Endothelial cell (in vitro differentiated cells): Measurements from ENCODE around the gene TUBG2. TPM values are rescaled to one million over a fixed set of nuclear protein-coding genes. Genes with fewer than 3 reads are reported as not detected.

Experiments
- DNase-seq: peaks from one replicate; pipeline ENCODE4 v3.0.0; 2021; ENCODE audit warnings: low spot score
- H3K27ac Mint-ChIP-seq: one replicate; pipeline ENCODE4 v1.8.0; 2021; ENCODE audit warnings: mixed read lengths, inconsistent platforms; ENCODE audit not compliant: unreplicated experiment
- H3K27me3 Mint-ChIP-seq: one replicate; pipeline ENCODE4 v1.8.0; 2021; ENCODE audit warnings: mild to moderate bottlenecking, moderate library complexity, mixed read lengths, inconsistent platforms; ENCODE audit not compliant: unreplicated experiment
- H3K36me3 Mint-ChIP-seq: one replicate; pipeline ENCODE4 v1.8.0; 2021; ENCODE audit warnings: mild to moderate bottlenecking, low read depth, mixed read lengths, inconsistent platforms; ENCODE audit not compliant: unreplicated experiment
- H3K4me1 Mint-ChIP-seq: one replicate; pipeline ENCODE4 v1.8.0; 2021; ENCODE audit warnings: mild to moderate bottlenecking, mixed read lengths, inconsistent platforms; ENCODE audit not compliant: unreplicated experiment
- H3K4me3 Mint-ChIP-seq: one replicate; pipeline ENCODE4 v1.8.0; 2021; ENCODE audit warnings: mild to moderate bottlenecking, mixed read lengths, inconsistent platforms; ENCODE audit not compliant: unreplicated experiment
- H3K9me3 Mint-ChIP-seq: one replicate; pipeline ENCODE4 v1.8.0; 2021; ENCODE audit warnings: mixed read lengths, inconsistent platforms; ENCODE audit not compliant: unreplicated experiment
- total RNA-seq: library from RNA; stranded (reverse); fragmentation: NEBNext Ultra II Directional; extraction: Animal tissue kit (Norgen Biotek cat#: 25700); gene quantifications from one replicate; pipeline ENCODE4 v1.2.1, GENCODE V29; 2021; ENCODE audit not compliant: unreplicated experiment
- TF ChIP-seq, protein P1 (sequence below): fragments of 200-600 bp; sonication (generic); IDR thresholded peaks from one replicate; pipeline ENCODE4 v1.5.0; 2021; ENCODE audit warnings: antibody characterized with exemption; ENCODE audit not compliant: unreplicated experiment

The TUBG2 gene
- total RNA-seq, 1 donor from 2014 or later: 19.7 TPM

DNA sequence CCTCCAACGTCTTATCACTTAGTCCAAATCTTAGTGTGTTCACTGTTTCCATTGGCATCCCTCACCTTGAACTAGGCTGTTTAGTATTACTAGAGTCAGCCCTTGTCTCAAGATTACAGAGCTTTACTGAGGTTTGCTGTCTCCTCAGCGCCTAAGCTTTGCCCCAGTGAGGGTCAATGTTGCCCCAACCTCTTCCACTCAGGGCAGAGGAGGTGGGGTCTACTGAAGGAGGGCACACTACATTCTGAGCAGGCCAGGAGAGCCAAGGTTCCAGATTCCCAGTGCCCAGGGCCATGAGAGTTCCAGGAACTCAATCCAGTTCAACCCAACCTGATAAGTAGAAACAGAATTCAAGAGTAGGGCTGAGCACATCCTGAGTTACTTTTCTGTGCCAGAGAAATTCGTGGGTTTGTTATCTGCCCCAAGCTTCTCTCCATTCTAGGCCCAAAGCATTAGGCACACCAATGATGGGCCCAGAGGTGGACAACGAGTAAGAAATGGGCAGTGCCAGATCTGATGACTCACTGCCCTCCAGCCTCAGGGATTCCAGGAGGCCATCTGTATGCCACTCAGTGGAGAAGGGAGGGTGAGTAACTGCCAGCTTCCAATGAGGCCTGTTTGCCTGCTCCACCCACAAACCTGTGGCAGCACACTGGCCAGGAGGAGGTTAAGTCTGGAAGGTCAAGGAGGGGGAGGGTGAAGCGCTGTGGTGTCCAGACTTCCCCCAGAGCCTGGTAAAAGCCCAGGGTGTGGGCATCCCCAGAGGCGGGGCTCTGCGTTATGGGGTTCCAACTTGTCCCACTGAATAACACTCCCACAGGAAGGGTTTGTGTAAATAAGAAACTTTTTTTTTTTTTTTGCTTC, 8.2 kb downstream of the TUBG2 start:
- H3K9me3 Mint-ChIP-seq: no peaks in the 10 kb centered on the region
- peaks cover 21% of the 10 kb centered on the region for H3K27me3 Mint-ChIP-seq
- peaks cover 3% of the 10 kb centered on the region for H3K4me1 Mint-ChIP-seq
- no peak overlapping the region for H3K27ac Mint-ChIP-seq
- peaks cover 30% of the 10 kb centered on the region for H3K36me3 Mint-ChIP-seq
- TF ChIP-seq, protein P1, sequence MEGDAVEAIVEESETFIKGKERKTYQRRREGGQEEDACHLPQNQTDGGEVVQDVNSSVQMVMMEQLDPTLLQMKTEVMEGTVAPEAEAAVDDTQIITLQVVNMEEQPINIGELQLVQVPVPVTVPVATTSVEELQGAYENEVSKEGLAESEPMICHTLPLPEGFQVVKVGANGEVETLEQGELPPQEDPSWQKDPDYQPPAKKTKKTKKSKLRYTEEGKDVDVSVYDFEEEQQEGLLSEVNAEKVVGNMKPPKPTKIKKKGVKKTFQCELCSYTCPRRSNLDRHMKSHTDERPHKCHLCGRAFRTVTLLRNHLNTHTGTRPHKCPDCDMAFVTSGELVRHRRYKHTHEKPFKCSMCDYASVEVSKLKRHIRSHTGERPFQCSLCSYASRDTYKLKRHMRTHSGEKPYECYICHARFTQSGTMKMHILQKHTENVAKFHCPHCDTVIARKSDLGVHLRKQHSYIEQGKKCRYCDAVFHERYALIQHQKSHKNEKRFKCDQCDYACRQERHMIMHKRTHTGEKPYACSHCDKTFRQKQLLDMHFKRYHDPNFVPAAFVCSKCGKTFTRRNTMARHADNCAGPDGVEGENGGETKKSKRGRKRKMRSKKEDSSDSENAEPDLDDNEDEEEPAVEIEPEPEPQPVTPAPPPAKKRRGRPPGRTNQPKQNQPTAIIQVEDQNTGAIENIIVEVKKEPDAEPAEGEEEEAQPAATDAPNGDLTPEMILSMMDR: no peak
- DNase-seq: no peak
- no peak overlapping the region for H3K4me3 Mint-ChIP-seq

DNA sequence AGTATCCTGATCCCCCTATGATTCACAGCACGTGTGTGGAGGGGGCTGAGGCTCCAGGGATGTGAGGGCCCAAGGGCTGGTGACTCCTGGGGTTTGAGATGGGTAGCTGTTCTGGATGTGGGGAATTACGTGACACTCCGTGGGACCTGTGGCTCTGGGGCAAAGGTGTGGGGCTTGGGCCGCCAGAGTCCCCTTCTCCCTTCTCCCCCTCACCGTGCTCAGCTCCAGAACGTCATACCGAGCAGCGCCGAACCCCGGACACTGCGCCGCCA, 10.6 kb downstream of the TUBG2 start:
- H3K27me3 Mint-ChIP-seq: peaks cover 21% of the 10 kb centered on the region
- H3K4me3 Mint-ChIP-seq: no peak overlapping the region
- H3K4me1 Mint-ChIP-seq: peaks cover 6% of the 10 kb centered on the region

DNA sequence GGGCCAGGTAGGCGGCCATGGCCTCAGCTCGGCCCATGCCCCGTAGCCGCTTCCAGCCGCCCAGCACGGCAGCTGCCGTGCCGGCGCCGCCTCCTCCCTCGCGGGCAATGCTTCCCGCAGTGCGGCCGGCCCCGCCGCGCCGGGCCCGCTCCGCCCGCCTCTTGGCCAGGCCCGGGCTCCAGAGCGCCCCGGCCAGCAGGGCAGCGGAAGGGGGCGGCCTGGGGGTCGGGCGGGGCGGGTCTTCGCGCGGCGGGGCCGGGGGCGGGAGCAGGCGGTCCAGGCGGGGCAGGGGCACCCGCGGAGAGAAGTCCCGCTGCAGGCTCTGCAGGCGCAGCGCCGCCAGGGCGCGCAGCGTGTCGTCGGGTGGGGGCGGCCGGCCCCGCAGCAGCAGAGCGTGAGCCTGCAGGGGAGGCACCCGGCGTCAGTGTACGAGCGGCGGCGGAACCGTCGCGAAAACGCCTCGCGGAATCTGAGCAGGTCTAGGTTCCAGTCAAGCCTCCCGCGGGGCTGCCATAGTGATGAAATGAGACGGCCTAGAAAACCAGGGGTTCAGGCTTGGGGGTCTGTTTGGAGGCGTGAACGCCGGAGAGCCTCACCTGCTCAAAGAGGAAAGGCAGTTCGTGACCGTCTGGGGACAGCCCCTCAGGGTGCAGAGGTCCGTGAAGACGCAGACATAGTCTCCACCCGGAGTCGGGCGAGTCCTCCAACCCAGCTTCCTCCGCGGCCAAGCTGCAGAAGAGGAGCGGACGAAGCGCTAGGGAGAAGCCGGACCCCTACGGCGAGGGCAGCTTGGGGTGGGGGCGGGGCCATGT, 11.1 kb downstream of the TUBG2 start:
- no peak for DNase-seq
- TF ChIP-seq, protein P1: no peak
- Mint-ChIP-seq H3K4me3 (no peak overlapping the region), H3K27ac (no peak overlapping the region), H3K27me3 (peaks cover 21% of the 10 kb centered on the region), H3K4me1 (peaks cover 10% of the 10 kb centered on the region), H3K36me3 (peaks cover 35% of the 10 kb centered on the region), H3K9me3 (no peaks in the 10 kb centered on the region)

More for the DNA sequence above, 10.6 kb downstream of the TUBG2 start:
- no peak for DNase-seq
- Mint-ChIP-seq H3K27ac (no peak overlapping the region), H3K9me3 (no peaks in the 10 kb centered on the region), H3K36me3 (peaks cover 35% of the 10 kb centered on the region)
- TF ChIP-seq, protein P1: no peak

DNA sequence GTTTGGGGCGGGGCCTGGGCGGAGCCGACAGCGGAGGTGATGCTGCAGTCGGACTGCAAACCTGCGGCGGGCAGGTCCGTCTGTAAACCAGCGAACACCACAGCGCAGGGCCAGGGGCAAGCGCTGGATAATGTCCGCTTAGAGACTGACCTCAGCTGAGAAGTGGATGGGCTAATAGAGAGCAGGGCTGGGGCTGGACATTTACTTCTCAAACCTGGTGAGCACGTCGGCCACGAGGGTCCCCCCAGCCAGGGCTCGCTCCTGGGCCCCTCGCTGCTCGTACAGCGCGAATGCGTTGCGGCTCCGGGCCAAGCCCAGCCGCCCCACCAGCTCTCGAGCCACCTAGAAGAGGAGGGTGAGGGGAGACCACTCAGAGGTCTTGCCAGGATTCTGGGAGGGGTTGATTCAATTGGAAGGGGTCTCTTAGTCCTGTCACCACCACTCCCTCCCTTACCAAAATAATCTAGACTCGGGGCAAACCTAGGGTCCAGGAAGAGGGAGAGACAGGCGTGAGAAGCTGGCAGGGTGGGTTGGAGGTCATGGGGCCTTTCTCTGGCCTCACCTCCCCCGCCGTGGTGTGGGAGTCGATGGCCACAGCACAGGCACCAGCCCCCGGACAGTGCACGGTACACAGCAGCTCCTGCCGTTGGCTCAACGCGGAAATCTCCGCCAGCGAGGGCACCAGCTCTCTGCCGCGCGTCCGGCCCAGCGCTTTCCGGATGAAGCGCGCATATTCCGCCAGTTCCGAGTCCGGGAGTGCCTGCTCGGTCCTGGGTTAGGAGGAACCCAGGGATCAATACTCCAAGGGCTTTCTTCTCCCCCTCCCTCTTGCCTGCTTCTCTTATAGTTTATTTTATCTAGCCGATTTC, 11.9 kb downstream of the TUBG2 start:
- Mint-ChIP-seq H3K27me3 (peaks cover 21% of the 10 kb centered on the region), H3K27ac (no peak overlapping the region), H3K4me3 (peak overlapping the region; percentile 68), H3K36me3 (peaks cover 35% of the 10 kb centered on the region), H3K4me1 (peaks cover 10% of the 10 kb centered on the region), H3K9me3 (no peaks in the 10 kb centered on the region)
- TF ChIP-seq, protein P1: no peak
- no peak for DNase-seq
